Neural cell (in vitro differentiated cells): ENCODE results near the gene DOK1.

ENCODE experiments used
- EP300 ChIP-seq: fragments of 450-650 bp; conservative IDR thresholded peaks from 2 replicates; pipeline ENCODE4 v1.6.1; 2014; ENCODE audit warnings: antibody characterized with exemption, mild to moderate bottlenecking, moderate library complexity; ENCODE audit not compliant: poor library complexity, severe bottlenecking
- POLR2AphosphoS5 ChIP-seq: IDR thresholded peaks from 2 replicates; pipeline ENCODE4 v1.6.1; 2012
- RAD21 ChIP-seq: fragments of 450-650 bp; conservative IDR thresholded peaks from 2 replicates; pipeline ENCODE4 v1.6.1; 2014; ENCODE audit warnings: antibody characterized with exemption, mild to moderate bottlenecking, moderate library complexity
- SMC3 ChIP-seq: fragments of 450-650 bp; conservative IDR thresholded peaks from 2 replicates; pipeline ENCODE4 v1.6.1; 2014; ENCODE audit warnings: antibody characterized with exemption, mild to moderate bottlenecking, moderate library complexity; ENCODE audit not compliant: poor library complexity
- TF ChIP-seq, protein P1 (sequence below): fragments of 450-650 bp; IDR thresholded peaks from 2 replicates; pipeline ENCODE4 v1.5.1; 2014; ENCODE audit warnings: antibody characterized with exemption, mild to moderate bottlenecking, moderate library complexity; ENCODE audit not compliant: poor library complexity, severe bottlenecking

DNA sequence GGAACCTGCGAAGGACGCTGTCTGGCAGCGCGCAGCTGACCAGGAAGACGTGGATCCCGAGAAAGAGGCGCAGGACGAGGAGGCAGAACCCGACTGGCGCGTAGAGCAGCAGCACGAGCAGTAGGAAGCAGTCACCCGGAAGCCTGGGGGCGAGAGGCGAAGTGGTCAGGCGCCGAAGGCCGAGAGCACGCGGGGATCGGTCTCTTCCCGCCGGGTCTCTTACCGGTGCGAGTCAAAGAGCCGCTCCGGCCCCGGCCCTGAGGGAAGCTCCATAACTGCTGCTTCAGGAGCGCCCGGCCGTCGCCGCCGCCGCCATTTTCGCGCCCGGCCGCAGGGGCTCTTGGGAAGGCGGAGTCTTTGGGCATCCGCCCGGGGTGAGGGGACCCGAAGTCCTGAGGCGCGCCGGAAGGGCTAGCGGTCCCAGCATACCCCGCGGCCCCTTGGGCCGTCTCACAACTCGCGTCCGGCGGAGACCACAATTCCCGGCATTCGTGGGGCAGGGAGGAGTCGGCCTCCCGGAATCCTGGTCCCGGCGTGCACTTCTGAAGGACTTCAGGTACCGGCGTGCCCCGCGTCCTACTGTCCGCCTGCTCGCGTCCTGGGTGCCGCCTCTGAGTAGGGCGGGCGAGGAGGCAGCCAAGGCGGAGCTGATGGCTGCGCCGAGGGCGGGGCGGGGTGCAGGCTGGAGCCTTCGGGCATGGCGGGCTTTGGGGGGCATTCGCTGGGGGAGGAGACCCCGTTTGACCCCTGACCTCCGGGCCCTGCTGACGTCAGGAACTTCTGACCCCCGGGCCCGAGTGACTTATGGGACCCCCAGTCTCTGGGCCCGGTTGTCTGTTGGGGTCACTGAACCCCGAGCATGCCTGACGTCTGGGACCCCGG is 24.9 kb upstream of the DOK1 start, which contains the start of the genes AUP1 and HTRA2:
- TF ChIP-seq, protein P1, sequence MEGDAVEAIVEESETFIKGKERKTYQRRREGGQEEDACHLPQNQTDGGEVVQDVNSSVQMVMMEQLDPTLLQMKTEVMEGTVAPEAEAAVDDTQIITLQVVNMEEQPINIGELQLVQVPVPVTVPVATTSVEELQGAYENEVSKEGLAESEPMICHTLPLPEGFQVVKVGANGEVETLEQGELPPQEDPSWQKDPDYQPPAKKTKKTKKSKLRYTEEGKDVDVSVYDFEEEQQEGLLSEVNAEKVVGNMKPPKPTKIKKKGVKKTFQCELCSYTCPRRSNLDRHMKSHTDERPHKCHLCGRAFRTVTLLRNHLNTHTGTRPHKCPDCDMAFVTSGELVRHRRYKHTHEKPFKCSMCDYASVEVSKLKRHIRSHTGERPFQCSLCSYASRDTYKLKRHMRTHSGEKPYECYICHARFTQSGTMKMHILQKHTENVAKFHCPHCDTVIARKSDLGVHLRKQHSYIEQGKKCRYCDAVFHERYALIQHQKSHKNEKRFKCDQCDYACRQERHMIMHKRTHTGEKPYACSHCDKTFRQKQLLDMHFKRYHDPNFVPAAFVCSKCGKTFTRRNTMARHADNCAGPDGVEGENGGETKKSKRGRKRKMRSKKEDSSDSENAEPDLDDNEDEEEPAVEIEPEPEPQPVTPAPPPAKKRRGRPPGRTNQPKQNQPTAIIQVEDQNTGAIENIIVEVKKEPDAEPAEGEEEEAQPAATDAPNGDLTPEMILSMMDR, result no peak
- TF ChIP-seq POLR2AphosphoS5 (peak; percentile 69), SMC3 (peak; percentile 49), RAD21 (peak; percentile 30), EP300 (peak; percentile 32)
